Fibroblast of villous mesenchyme (primary cell): ENCODE measurements around the gene SGCE. TPM values are rescaled to one million over a fixed set of nuclear protein-coding genes. Genes with fewer than 3 reads are reported as not detected.

Experiments used
- DNase-seq: peaks from one replicate; pipeline ENCODE4 v3.0.0-alpha.2; 2010; ENCODE audit warnings: low read depth
- H3K4me3 ChIP-seq: 2 replicates; pipeline ENCODE4 v1.5.1; 2011; ENCODE audit warnings: low read depth, mild to moderate bottlenecking, low read length
- CTCF ChIP-seq: IDR thresholded peaks from 2 replicates; pipeline ENCODE4 v1.5.1; 2012; ENCODE audit warnings: low read depth, mild to moderate bottlenecking, low read length; ENCODE audit not compliant: insufficient read depth
- total RNA-seq: library from RNA; depleted of rRNA; stranded (reverse); fragments of >200 nt; gene quantifications from 2 replicates; pipeline ENCODE4 v1.2.3, GENCODE V29; 2012

The SGCE gene
- total RNA-seq, 1 donor = 92.8 TPM

GRCh38 chr7:94650147-94651051, 5.5 kb downstream of the SGCE start:
- TF ChIP-seq CTCF = no peak
- H3K4me3 ChIP-seq = no peak overlapping the region
- no peak for DNase-seq

GRCh38 chr7:94649450-94649849, 6.5 kb downstream of the SGCE start:
- no peak overlapping the region for H3K4me3 ChIP-seq
- TF ChIP-seq CTCF = no peak
- DNase-seq = peak; percentile 5

- no peak for TF ChIP-seq CTCF
- no peak for DNase-seq
- H3K4me3 ChIP-seq = no peak overlapping the region
Observed at GRCh38 chr7:94648731-94649130, 7.2 kb downstream of the SGCE start.

- TF ChIP-seq CTCF = no peak
- H3K4me3 ChIP-seq = no peak overlapping the region
- no peak for DNase-seq
Observed at GRCh38 chr7:94647295-94647694, 8.6 kb downstream of the SGCE start.

GRCh38 chr7:94643771-94644545, 12.0 kb downstream of the SGCE start:
- H3K4me3 ChIP-seq = no peak overlapping the region
- TF ChIP-seq CTCF = no peak
- no peak for DNase-seq

GRCh38 chr7:94642838-94643653, 12.9 kb downstream of the SGCE start:
- no peak for DNase-seq
- TF ChIP-seq CTCF = no peak
- no peak overlapping the region for H3K4me3 ChIP-seq
